Fibroblast of gingiva (primary cell): ENCODE measurements around the gene SMYD3.
"Not testable (repeated sequence)": the region's sequence is repeated elsewhere in the genome, so short reads cannot be mapped to it uniquely, and the experiment has no call there.

Experiments used
- DNase-seq: peaks from one replicate; pipeline ENCODE4 v3.0.0-alpha.2; 2011; ENCODE audit warnings: low read depth

SMYD3 gene

GRCh38 chr1:246024118-246024517 lies 483.0 kb downstream of the SMYD3 start:
- DNase-seq = not testable (repeated sequence)

- peak; percentile 42 for DNase-seq
These were observed 486.7 kb downstream of the SMYD3 start for GRCh38 chr1:246020211-246020954.

- DNase-seq = no peak
These were observed 488.9 kb downstream of the SMYD3 start for GRCh38 chr1:246018146-246018545.

- peak; percentile 36 for DNase-seq
These were observed 494.7 kb downstream of the SMYD3 start for GRCh38 chr1:246012341-246012740.

GRCh38 chr1:246010386-246010785 lies 496.7 kb downstream of the SMYD3 start:
- DNase-seq = no peak

GRCh38 chr1:246008363-246008831 lies 498.7 kb downstream of the SMYD3 start:
- DNase-seq = no peak

GRCh38 chr1:246005067-246005466 lies 502.0 kb downstream of the SMYD3 start:
- peak; percentile 98 for DNase-seq

- DNase-seq = no peak
These were observed 502.8 kb downstream of the SMYD3 start for GRCh38 chr1:246004301-246004700.

GRCh38 chr1:246003442-246003730 lies 503.7 kb downstream of the SMYD3 start:
- no peak for DNase-seq

- peak; percentile 73 for DNase-seq
These were observed 504.2 kb downstream of the SMYD3 start for GRCh38 chr1:246002725-246003441.

- DNase-seq = peak; percentile 49
These were observed 505.2 kb downstream of the SMYD3 start for GRCh38 chr1:246001837-246002230.

- DNase-seq = peak; percentile 52
These were observed 505.8 kb downstream of the SMYD3 start for GRCh38 chr1:246001142-246001836.

- DNase-seq = no peak
These were observed 506.5 kb downstream of the SMYD3 start for GRCh38 chr1:246000638-246001015.

GRCh38 chr1:245999697-246000637 lies 507.1 kb downstream of the SMYD3 start:
- no peak for DNase-seq

- DNase-seq = no peak
These were observed 509.4 kb downstream of the SMYD3 start for GRCh38 chr1:245997471-245998258.

GRCh38 chr1:245996811-245997210 lies 510.3 kb downstream of the SMYD3 start:
- no peak for DNase-seq

- no peak for DNase-seq
These were observed 511.6 kb downstream of the SMYD3 start for GRCh38 chr1:245995474-245995873.

GRCh38 chr1:245991266-245991665 lies 515.8 kb downstream of the SMYD3 start:
- DNase-seq = no peak

GRCh38 chr1:245990315-245991022 lies 516.6 kb downstream of the SMYD3 start:
- no peak for DNase-seq

- DNase-seq = no peak
These were observed 518.5 kb downstream of the SMYD3 start for GRCh38 chr1:245988393-245989078.
